Measurements from ENCODE around the gene ZC3H7B.
A peak's percentile ranks its signal among the peaks of the same experiment; 100 is the strongest.
"Not testable (repeated sequence)": the region's sequence is repeated elsewhere in the genome, so short reads cannot be mapped to it uniquely, and the experiment has no call there.

The ZC3H7B gene, protein sequence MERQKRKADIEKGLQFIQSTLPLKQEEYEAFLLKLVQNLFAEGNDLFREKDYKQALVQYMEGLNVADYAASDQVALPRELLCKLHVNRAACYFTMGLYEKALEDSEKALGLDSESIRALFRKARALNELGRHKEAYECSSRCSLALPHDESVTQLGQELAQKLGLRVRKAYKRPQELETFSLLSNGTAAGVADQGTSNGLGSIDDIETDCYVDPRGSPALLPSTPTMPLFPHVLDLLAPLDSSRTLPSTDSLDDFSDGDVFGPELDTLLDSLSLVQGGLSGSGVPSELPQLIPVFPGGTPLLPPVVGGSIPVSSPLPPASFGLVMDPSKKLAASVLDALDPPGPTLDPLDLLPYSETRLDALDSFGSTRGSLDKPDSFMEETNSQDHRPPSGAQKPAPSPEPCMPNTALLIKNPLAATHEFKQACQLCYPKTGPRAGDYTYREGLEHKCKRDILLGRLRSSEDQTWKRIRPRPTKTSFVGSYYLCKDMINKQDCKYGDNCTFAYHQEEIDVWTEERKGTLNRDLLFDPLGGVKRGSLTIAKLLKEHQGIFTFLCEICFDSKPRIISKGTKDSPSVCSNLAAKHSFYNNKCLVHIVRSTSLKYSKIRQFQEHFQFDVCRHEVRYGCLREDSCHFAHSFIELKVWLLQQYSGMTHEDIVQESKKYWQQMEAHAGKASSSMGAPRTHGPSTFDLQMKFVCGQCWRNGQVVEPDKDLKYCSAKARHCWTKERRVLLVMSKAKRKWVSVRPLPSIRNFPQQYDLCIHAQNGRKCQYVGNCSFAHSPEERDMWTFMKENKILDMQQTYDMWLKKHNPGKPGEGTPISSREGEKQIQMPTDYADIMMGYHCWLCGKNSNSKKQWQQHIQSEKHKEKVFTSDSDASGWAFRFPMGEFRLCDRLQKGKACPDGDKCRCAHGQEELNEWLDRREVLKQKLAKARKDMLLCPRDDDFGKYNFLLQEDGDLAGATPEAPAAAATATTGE

DNA sequence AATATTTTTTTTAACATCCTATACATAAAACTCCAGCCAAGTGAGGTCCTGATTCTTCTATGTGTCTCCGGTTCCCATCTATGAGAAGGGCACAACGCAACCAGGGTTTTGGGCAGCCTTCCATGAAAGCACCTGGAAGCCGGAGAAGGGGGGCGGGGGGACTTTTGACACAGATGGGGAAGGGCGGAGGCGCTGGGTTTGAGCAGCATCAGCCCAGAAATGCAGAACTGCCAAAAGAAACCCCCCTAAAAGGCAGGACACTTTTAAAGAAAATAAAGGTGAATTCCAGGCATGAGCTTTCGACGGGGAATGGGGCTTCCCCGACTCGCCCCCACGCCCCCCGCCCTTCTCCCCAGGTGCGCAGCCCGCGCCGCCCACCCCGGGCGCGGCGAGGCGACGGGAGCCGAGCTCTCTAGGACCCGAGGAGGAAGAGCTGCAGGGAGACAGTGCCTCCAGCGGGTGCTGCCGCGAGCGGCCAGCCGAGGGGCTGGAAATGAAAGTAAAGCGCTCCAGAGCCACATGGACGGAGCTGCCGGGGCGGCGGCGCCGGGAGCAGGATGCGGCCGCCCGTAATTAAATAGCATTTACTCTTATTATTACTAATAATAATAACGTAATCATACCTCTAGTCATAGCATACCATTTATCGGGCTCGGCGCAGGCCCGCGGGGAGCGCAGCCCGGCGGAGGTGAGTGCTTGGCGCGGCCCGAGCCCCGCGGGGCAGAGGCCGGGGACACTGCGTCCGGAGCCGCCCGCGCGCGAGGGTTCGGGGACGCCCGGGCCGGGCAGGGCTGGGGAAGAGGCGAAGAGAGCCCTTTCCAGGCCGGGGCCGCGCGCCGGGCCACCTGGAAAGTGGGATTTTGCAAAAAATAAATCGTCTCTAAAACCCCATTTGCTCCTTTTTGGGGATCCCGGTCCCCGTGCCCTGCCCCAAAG is at the start of gene ZC3H7B:
ZC3H7B (plus strand) TSS at position 441 of the 936 bp plus-strand sequence. CDS start 19,136 bp downstream, outside the sequence.
- DNase-seq, result peak; percentile 51

DNA sequence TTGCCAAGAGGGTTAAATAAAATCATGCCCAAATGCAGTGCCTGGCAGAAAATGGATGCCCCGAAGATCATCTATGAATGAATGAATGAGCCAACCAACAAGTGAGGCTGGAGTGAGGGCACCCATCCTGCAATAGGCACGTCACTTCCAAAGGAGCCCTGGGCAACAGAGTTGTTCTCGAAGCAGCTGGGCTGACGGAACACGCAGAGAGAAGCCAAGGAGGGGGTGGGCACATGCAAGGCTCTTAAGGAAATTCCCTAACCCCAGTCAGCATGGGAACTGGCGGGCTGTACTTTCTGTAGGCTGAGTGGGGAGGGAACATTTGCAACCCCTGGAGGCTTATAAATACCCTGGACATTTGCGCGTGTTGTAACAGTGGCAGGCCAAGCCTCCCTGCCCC is 49.0 kb upstream of the ZC3H7B start:
- no peak for DNase-seq

DNA sequence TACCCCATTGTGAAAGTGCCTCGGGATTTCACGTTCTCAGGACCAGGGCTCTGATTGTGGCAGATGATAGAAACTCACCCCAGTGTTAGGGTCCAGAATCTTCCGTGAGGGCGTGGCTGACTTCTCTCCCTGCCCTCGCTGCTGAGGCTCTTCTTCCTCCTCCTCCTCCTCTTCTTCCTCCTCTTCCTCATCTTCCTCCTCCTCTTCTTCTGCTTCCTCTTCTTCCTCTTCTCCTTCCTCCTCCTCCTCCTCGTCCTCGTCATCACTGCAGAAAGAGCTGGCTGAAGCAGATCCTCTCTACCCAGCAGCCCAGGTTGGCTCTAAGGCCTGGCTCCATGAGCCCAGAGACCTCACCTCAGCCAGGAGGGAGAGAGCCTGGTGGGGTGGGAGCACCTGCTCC is 47.1 kb upstream of the ZC3H7B start:
- no peak for DNase-seq

DNA sequence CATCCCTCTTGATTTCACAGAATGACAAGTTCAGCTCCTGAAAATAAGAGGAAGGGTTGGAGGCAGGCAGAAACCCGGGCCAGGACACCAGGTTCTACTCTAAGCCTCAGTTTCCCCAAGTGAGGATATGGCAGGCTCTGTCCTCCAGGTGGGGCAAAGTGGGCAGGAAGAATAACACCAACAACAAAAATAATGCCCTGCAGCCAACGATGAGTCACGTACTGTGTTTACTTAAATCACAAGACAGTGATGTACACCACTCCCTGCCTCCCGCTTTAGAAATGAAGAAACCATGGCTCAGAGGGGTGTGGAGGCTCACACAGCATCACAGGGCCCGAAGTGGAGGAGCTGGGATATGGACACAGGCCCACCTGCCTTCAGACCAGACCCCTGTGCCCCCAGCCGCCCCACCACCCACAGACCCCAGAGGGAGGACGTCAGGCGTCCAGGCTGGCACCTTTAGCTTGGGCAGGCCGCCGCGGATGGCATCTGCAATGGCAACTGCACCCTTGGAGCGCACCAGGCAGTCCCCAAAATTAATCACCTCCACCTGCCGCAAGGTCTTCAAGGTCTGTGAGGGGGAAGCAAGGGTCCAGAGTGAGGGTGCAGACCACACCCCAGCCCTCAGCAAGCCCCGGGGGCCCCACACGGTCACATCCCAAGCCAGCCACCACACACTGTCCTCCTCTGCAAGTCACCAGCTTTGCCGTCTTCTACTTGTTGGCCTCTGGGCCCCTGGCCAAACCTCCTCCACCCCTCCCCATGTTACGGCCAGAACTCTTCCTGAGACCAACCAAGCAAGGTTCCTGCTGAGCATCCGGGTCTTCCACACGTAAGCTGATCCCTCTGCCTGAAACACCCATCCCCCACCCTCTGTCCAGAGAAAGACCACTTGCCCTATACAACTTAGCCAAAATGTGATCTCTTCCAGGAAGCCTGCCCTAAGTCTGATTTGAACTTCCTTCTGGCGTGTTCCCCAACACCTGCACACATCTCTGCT is 44.8 kb upstream of the ZC3H7B start:
- DNase-seq, result no peak

DNA sequence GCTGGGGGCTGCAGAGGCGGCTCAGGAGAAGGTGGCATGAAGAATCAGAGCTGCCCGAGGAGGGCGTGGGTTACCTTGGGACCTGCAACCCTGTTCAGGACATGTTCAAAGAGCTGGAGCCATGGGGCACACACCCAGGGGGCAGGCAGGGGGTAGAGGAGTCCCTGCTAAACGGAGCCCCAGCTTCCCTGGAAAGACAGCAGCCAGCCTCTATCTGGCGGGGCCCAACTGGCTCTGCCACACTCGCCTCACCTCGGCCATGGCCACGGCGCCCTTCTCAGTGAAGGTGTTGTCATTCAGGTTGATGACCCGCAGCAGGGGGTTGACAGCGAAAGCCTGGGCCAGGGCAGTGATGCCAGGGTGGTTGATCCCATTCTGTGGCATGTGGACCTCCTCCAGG is 43.6 kb upstream of the ZC3H7B start:
- no peak for DNase-seq

DNA sequence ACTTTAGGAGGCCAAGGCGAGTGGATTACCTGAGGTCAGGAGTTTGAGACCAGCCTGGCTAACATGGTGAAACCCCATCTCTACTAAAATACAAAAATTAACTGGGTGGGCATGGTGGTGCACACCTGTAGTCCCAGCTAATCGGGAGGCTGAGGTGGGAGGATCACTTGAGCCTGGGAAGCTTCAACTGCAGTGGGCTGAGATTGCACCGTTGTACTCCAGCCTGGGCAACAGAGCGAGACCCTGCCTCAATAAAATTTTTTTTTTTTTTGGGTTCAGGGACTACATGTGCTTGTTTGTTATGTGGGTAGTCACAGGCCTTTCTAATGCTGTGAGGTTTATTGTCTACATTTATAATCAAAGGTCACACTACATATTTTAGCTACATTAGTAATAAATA is 41.6 kb upstream of the ZC3H7B start:
- not testable (repeated sequence) for DNase-seq

DNA sequence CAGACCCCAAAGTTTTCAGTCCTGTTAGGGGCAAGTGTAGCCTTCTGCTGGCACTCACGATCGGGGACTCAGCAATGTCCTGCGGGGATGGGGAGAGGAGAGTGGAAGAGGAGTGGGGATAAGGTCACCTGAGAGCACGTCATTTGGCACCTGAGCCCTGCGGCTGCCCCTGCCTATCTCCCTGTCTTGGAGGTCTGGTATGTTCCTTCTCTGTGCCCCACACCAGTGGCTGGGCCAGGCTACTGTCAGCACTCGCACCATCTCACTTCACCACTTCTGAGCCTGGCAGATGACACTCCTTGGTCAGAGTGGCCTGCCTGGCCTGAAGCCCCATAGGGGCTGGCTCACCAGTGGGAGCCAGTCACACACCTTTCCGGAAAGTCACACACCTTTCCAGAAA is 40.5 kb upstream of the ZC3H7B start:
- no peak for DNase-seq

DNA sequence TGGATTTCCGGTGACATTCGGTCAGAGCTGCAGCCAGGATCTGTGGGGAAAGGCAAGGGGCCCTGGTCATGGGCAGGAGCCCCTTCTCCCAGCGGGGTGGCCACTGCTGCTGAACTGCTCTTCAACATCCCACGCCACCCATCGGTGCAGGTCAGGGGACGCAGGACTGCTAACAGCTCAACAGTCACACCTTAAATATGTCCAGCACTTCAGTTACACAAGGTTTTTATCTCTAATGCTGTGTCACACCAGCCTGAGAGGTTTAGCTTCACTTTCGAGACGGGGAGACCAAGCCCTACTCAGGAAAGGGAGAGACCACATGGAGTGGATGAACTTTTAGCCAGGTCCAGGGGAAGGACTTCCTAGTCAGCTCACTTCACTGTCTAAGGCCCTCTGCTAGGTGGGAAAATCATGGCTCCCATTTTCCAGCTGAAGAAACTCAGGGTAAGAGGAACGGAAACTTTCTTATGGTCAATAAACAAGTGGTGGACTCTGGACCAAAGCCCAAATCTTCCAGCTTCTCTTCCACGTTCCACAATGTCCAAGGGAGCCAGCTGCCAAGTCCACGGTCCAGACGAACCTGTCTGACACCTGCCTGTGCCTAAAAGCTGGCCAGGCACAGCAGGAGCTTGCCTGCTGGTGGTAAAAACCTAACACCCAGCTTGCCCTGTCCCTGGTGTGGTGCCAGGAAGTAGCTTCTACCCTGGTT is 39.6 kb upstream of the ZC3H7B start:
- no peak for DNase-seq

DNA sequence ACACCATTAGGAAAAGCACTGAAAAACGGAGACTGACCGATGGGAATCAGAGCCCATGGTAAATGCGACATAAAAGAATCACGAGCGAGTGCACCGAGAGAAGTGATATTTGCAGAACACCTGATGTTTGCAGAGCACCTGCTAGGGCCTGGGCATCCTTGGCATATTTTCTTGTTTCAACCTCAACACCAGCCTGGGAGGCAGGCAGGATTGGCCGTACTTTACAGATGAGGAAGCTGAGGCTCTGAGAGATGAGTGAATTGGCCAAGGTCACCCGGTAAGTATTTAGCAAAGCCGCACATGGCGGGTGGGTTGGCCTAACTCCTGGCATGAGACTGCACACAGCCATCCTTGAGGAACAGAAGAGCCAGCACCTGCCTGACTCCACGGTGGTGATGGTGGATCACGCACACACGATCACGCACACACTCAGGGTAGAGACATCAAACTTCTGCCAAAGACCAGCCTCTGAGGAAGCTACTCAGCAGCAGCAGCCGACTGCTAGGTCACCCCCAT is 39.0 kb upstream of the ZC3H7B start:
- DNase-seq, result no peak

DNA sequence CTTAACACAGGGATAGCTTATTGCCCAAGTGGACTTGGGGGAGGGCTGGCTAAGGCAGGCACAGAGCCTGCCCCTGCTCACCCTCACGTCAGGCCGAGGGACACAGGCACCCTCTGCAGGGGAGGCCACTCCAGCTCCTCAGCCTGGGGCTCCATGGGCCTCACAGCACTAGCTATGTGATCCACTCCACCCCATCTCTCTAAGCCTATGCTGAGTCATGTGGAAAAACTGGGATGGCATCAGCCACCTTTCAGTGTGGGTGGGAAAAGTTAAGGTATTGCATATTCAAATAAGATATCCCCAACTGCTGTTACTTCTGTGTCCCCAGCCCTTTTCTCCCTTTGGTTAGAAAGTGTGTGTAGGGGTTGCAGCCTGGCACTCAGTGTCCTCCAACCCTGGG is 37.6 kb upstream of the ZC3H7B start:
- DNase-seq, result no peak

DNA sequence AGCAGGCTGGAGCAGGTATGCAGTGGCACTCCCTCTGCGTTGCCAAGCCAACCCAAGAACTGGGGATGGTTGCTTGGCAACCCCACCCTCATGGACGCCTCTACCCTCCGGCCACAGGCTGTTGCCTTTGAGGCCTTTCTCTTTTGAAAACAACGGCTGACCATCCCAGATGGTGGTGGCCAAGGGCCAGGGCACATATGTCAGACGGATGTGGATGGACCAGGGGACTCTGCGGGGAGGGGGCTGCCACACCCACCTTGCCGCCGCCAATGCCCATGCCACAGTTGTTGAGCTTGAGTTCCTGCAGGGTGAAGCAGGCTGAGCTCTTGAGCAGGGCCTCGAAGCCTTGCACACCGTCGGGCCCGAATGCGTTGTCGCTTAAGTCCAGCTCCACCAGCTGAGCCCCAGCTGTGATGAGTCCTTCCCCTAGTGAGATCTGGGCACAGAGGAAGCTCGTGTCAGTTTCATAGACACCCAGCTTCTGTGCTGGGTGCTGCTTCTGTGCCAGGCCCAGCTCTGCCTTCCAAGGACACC is 36.9 kb upstream of the ZC3H7B start:
- DNase-seq, result no peak

DNA sequence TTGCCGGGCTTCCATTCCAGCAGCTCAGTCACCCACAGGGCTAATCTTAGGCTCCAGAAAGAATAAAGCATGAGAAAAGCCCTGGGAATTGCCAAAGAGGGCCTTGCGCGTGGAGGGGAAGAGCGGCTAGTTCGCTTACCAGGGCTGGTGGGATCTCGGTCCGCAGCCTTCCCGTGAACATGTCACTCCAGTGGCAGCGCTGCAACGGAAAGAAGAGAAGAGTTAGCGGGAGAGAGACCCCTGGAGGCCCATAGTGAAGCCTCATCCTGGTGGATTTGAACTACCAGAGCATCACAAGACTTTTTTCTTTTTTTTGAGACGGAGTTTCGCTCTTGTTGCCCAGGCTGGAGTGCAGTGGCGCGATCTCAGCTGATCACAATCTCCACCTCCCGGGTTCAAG is 33.4 kb upstream of the ZC3H7B start:
- DNase-seq, result no peak

DNA sequence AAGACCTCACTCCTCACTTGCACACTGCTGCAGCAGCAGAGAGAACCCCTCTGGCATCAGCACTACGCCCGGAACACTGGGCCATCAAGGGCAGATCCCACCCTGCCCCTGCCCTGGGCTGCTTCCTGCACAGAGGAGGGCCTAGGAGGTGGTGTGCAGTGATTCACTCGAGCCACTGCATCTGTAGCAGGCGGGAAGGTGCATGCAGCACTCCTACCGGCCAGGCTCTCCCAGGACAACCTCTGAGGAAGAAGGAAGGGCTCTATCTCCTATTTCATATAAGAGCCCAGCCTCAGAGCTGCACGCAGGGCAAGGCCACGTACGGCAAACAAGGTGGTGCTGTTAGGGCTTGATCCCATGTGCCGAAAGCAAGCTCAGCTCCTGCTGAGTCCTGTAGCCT is 29.5 kb upstream of the ZC3H7B start:
- DNase-seq, result no peak

DNA sequence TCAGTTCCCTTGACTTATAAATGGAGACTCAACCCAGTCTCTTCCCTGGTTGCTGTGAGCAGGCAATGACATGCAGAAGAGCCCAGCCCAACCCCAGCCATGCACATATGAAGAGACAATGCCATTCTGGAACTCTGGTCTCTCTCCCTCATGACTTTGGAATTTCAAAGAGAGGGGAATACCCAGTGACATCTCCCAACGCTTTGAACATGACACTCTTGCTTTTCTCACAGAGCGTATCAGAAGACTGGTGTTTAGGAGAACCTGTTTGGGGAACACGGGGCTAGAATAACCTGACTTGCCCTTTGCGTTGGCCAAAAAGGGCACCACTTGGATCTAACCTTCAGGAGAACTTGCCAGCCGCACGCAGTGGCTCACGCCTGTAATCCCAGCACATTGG is 28.2 kb upstream of the ZC3H7B start:
- no peak for DNase-seq

DNA sequence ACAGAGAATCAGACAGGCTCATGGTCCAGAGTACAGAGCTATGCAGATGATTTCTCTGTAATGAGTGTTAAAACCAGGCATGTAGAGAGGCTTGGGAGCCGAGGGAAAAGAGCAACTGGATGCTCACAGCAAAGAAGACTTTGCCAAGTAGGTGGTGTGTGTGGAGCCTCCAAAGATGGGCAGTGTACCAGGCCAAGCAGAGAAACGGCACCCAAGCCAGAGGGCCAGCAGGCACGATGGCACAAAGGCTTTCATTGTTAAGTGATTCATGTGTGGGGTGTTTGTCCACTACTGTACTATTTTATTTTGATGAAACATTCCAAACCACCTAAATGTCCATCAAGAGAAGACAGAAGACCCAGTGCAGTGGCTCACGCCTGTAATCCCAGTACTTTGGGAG is 26.5 kb upstream of the ZC3H7B start:
- DNase-seq, result no peak

DNA sequence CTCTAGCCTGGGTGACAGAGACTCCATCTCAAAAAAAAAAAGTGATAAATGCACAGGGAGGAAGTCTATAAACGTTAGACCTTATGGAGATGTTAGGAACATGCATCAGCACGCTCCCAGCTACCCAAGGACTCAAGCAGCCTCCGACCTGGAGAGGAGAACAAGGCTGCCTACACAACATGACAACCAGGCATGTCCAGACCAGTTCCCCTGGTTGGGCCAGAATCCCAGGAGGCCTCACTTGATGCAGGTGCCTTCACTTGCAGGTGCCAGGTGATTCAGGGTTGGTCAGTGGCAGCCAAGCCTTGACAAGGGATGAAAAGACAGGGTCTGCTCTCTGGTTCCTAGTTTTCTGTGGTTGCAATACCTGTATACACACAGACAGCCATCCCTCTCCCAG is 21.3 kb upstream of the ZC3H7B start:
- no peak for DNase-seq

DNA sequence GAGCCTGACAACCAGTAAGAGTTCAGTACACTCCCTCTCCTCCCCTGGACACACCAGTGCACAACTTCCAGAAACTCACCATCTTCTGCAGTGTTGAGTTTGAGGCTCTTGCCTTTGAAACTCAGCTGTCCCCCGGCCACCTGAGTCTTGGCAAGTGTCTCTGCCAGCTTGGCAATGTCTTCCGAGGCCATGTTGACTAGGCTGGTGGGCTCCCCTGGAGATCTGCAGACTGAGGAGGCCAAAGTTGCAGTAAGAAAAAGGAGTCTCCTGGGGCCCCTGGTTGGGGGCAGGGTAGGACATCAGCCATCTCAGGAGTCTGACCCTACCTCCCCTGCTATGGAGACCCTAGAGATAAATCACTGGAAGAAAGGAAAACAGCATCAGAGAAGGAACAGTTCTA is 20.5 kb upstream of the ZC3H7B start:
- DNase-seq, result no peak

DNA sequence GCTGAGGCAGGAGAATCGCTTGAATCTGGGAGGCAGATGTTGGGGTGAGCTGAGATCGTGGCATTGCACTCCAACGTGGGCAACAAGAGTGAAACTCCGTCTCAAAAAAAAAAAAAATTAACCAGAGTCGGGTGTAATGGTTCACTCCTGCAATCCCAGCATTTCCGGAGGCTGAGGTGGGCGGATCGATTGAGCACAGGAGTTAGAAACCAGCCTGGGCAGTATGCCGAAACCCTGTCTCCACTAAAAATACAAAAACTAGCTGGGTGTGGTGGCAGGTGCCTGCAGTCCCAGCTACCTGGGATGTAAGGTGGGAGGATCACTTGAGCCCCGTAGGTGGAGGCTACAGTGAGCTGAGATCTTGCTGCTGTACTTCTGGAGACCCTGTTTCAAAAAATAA is 16.9 kb upstream of the ZC3H7B start:
- DNase-seq, result no peak

DNA sequence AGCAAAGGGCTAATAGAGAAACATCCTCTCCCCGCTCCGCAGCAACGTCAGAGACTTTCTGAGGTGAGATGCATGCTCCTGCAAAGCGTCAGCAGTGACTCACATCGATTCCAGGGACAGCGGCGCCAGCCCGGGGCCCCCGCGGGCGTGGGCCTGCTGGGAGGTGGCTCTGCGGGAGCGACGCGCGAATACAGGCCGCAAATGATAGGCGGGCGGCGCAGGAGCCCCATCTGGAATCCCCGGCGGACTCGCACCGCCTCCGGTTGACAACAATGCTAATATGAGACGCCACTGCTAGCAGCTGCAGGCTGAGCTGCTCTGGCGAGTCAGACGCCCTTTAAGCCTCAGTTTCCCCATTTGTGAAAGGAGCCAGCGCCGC is 15.9 kb upstream of the ZC3H7B start:
- no peak for DNase-seq
